ENCODE measurements around the gene STX3. TPM values are rescaled to one million over a fixed set of nuclear protein-coding genes. Genes with fewer than 3 reads are reported as not detected.
"Not testable (repeated sequence)": the region's sequence is repeated elsewhere in the genome, so short reads cannot be mapped to it uniquely, and the experiment has no call there.

Gene STX3
- total RNA-seq, 4 donors from 2014 or later: 131 to 156 (median 142) TPM

DNA sequence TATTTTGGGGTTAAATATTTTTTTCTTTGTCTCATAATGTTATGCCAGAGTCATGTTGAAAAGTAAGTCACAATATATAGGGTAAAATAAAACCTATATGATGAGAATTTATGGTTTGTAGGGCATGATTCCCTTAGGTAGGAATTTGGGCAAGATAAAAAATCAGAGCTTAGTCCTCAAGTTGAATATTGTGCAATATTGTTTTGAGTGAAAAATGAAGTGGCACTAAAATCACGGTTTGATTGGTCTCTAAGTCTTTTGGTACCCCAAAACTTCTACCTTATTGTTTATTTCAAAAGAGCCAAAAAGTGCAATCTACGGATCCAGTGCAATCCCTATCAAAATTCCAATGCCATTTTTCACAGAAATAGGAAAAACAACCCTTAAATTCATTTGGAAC, 57.0 kb downstream of the STX3 start:
- WGBS, 2 donors (ENCODE audit: low coverage in 1 of 2): 90 to 95% methylated on average over 2 of the region's 2 CpGs
- H3K9me3 ChIP-seq: no peaks in the 10 kb centered on the region
- in situ Hi-C loops (cut with MboI; ENCODE audit: low pct_ligation_motif_present in 1 of 4, low pct_unique_long_range_greater_than_20kb in 1 of 4, low sequenced_read_pairs in 3 of 4): loop anchor here in 3 of 4 donors (25.0 kb wide), 1 partner anchor 275 kb away; no protein-coding TSS in a partner anchor
- no peak for DNase-seq
- H3K4me1 ChIP-seq: peaks cover 7 to 25% (median 9%) of the 10 kb centered on the region in 4 donors
- no peaks in the 10 kb centered on the region for H3K27me3 ChIP-seq
- no peak overlapping the region for H3K4me3 ChIP-seq
- H3K36me3 ChIP-seq: peaks cover 0 to 6% (median 0%) of the 10 kb centered on the region in 4 donors
- TF ChIP-seq EP300 (IDR thresholded peaks at IDR 0.05; ENCODE audit: low read depth): no peak
- no peak for TF ChIP-seq POLR2A (IDR thresholded peaks at IDR 0.05)
- TF ChIP-seq POLR2AphosphoS5 (IDR thresholded peaks at IDR 0.05): no peak
- TF ChIP-seq, protein P1, sequence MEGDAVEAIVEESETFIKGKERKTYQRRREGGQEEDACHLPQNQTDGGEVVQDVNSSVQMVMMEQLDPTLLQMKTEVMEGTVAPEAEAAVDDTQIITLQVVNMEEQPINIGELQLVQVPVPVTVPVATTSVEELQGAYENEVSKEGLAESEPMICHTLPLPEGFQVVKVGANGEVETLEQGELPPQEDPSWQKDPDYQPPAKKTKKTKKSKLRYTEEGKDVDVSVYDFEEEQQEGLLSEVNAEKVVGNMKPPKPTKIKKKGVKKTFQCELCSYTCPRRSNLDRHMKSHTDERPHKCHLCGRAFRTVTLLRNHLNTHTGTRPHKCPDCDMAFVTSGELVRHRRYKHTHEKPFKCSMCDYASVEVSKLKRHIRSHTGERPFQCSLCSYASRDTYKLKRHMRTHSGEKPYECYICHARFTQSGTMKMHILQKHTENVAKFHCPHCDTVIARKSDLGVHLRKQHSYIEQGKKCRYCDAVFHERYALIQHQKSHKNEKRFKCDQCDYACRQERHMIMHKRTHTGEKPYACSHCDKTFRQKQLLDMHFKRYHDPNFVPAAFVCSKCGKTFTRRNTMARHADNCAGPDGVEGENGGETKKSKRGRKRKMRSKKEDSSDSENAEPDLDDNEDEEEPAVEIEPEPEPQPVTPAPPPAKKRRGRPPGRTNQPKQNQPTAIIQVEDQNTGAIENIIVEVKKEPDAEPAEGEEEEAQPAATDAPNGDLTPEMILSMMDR (IDR thresholded peaks at IDR 0.05): no peak
- intact Hi-C loops (cut with DNase I; ENCODE audit: low total_unique reads): no loop called here
- H3K27ac ChIP-seq: no peak overlapping the region

DNA sequence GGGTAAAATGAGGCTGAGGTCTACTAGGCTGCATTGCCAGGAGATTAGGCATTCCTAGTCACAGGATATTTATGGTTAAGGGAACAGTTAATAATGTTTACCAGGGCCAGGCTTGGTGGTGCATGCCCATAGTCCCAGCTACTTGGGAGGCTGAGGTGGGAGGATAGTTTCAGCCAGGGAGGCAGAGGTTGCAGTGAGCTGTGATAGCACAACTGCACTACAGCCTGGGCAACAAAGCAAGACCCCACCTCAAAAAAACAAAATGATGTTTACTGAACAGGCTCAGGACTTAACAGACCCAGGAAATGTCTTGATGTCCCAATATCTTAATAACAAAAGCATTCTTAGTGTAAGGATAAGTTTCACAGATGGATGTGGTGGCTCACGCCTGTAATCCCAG, 58.2 kb downstream of the STX3 start:
- Histone ChIP-seq H3K27me3 (no peaks in the 10 kb centered on the region), H3K9me3 (no peaks in the 10 kb centered on the region), H3K27ac (no peak overlapping the region), H3K4me3 (no peak overlapping the region), H3K36me3 (no peaks in the 10 kb centered on the region), H3K4me1 (peaks cover 7 to 16% (median 9%) of the 10 kb centered on the region in 4 donors)
- TF ChIP-seq POLR2A (IDR thresholded peaks at IDR 0.05): no peak
- TF ChIP-seq POLR2AphosphoS5 (IDR thresholded peaks at IDR 0.05): no peak
- TF ChIP-seq, protein P1 (IDR thresholded peaks at IDR 0.05): no peak
- TF ChIP-seq EP300 (IDR thresholded peaks at IDR 0.05; ENCODE audit: low read depth): no peak
- in situ Hi-C loops (cut with MboI; ENCODE audit: low pct_ligation_motif_present in 1 of 4, low pct_unique_long_range_greater_than_20kb in 1 of 4, low sequenced_read_pairs in 3 of 4) (loop anchor here in 3 of 4 donors (25.0 kb wide), 1 partner anchor 276 kb away; no protein-coding TSS in a partner anchor), intact Hi-C loops (cut with DNase I; ENCODE audit: low total_unique reads) (no loop called here)
- 89 to 100% methylated on average over 1 of the region's 1 CpG for WGBS, 2 donors (ENCODE audit: low coverage in 1 of 2)
- DNase-seq: no peak

DNA sequence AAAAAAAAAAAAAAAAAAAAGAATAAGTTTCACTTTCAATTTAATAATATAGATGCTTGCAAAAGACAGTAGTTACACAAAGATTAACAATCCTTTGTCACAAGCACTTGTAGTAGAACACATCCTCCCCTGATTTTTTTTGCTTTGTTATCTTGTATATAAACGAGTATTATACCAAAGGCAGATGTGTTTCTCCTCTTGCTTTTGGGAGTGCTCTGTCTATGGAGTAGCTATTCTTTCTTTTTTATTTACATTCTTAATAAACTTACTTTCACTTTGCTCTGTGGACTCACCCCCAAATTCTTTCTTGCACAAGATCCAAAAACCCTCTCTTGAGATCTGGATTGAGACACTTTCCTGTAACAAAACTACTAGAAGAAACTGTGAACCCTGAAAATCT, 58.8 kb downstream of the STX3 start:
- Histone ChIP-seq H3K36me3 (no peaks in the 10 kb centered on the region), H3K4me3 (no peak overlapping the region), H3K9me3 (no peaks in the 10 kb centered on the region), H3K4me1 (peaks cover 7 to 14% (median 9%) of the 10 kb centered on the region in 4 donors), H3K27ac (no peak overlapping the region), H3K27me3 (no peaks in the 10 kb centered on the region)
- no peak for TF ChIP-seq EP300 (IDR thresholded peaks at IDR 0.05; ENCODE audit: low read depth)
- TF ChIP-seq, protein P1 (IDR thresholded peaks at IDR 0.05): no peak
- TF ChIP-seq POLR2AphosphoS5 (IDR thresholded peaks at IDR 0.05): no peak
- TF ChIP-seq POLR2A (IDR thresholded peaks at IDR 0.05): no peak
- in situ Hi-C loops (cut with MboI; ENCODE audit: low pct_ligation_motif_present in 1 of 4, low pct_unique_long_range_greater_than_20kb in 1 of 4, low sequenced_read_pairs in 3 of 4) (loop anchor here in 3 of 4 donors (25.0 kb wide), 1 partner anchor 277 kb away; no protein-coding TSS in a partner anchor), intact Hi-C loops (cut with DNase I; ENCODE audit: low total_unique reads) (no loop called here)
- WGBS, 2 donors (ENCODE audit: low coverage in 1 of 2): 31 to 53% methylated on average over 1 of the region's 1 CpG
- DNase-seq: no peak

- H3K36me3 ChIP-seq: no peaks in the 10 kb centered on the region
- H3K4me1 ChIP-seq: peaks cover 0 to 4% (median 2%) of the 10 kb centered on the region in 4 donors
- in situ Hi-C loops (cut with MboI; ENCODE audit: low pct_ligation_motif_present in 1 of 4, low pct_unique_long_range_greater_than_20kb in 1 of 4, low sequenced_read_pairs in 3 of 4) (loop anchor here in 3 of 4 donors (25.0 kb wide), 1 partner anchor 278 kb away; no protein-coding TSS in a partner anchor), intact Hi-C loops (cut with DNase I; ENCODE audit: low total_unique reads) (no loop called here)
- no peak overlapping the region for H3K4me3 ChIP-seq
- 88 to 90% methylated on average over 1 of the region's 1 CpG for WGBS, 2 donors (ENCODE audit: low coverage in 1 of 2)
- no peak overlapping the region for H3K27ac ChIP-seq
- no peak for DNase-seq
- TF ChIP-seq, protein P1 (IDR thresholded peaks at IDR 0.05): no peak
- TF ChIP-seq POLR2AphosphoS5 (IDR thresholded peaks at IDR 0.05) (no peak), EP300 (IDR thresholded peaks at IDR 0.05; ENCODE audit: low read depth) (no peak), POLR2A (IDR thresholded peaks at IDR 0.05) (no peak)
- H3K27me3 ChIP-seq: no peaks in the 10 kb centered on the region
- H3K9me3 ChIP-seq: no peaks in the 10 kb centered on the region
Observed at GRCh38 chr11:59815754-59816153, 60.6 kb downstream of the STX3 start.

- H3K9me3 ChIP-seq; H3K36me3 ChIP-seq; H3K4me1 ChIP-seq; H3K27ac ChIP-seq; intact Hi-C loops (cut with DNase I; ENCODE audit: low total_unique reads); H3K4me3 ChIP-seq; H3K27me3 ChIP-seq; DNase-seq: not testable (repeated sequence)
- in situ Hi-C loops (cut with MboI; ENCODE audit: low pct_ligation_motif_present in 1 of 4, low pct_unique_long_range_greater_than_20kb in 1 of 4, low sequenced_read_pairs in 3 of 4): loop anchor here in 3 of 4 donors (25.0 kb wide), 1 partner anchor 279 kb away; no protein-coding TSS in a partner anchor
- WGBS, 2 donors (ENCODE audit: low coverage in 1 of 2): 78% methylated on average over 1 of the region's 1 CpG; no CpG with 5 or more reads in 1 of the 2 donors
Observed at GRCh38 chr11:59816434-59816833, 61.3 kb downstream of the STX3 start.
